NCI-H526 (cell line): ENCODE measurements around the gene NHERF1.
A peak's percentile ranks its signal among the peaks of the same experiment; 100 is the strongest.

Source experiments
- DNase-seq, 2 experiments: peaks; one replicate each; lab custom pipeline; 2025; lab: John Stamatoyannopoulos, UW

NHERF1 gene

DNA sequence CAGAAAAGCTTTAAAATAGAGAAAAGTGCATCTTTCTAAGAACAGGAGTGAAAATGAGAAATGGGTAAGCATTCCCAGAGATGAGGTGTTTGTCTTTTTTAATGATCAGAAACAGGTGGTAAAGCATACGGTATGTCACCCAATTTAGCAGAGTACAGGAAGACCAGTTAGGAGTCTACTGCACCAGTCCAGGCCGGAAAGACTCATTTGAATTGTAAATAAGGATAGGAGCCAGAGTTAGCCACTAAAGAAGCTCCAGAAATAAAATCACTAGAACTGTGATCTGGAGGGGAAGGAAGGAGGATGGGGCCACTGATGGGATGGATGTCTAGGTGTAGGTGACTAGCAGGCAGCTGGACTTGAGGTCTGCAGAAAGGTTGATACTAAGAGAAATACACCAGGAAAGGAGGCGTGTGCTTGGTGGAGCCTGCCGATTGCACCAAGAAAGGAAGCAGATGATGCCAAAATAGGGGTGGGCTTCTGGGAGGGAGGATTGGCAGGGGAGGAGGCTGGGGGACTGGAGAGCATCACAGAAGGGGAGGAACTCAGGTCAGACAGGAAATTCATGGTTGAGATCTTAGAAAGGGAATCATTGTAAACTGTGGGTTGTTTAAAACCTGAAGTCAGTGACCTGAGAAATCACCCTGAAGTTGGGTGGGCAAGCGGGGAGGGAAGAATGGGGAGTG, 35.8 kb downstream of the NHERF1 start:
- DNase-seq, result peak in 1 of 2 experiments; percentile 10

DNA sequence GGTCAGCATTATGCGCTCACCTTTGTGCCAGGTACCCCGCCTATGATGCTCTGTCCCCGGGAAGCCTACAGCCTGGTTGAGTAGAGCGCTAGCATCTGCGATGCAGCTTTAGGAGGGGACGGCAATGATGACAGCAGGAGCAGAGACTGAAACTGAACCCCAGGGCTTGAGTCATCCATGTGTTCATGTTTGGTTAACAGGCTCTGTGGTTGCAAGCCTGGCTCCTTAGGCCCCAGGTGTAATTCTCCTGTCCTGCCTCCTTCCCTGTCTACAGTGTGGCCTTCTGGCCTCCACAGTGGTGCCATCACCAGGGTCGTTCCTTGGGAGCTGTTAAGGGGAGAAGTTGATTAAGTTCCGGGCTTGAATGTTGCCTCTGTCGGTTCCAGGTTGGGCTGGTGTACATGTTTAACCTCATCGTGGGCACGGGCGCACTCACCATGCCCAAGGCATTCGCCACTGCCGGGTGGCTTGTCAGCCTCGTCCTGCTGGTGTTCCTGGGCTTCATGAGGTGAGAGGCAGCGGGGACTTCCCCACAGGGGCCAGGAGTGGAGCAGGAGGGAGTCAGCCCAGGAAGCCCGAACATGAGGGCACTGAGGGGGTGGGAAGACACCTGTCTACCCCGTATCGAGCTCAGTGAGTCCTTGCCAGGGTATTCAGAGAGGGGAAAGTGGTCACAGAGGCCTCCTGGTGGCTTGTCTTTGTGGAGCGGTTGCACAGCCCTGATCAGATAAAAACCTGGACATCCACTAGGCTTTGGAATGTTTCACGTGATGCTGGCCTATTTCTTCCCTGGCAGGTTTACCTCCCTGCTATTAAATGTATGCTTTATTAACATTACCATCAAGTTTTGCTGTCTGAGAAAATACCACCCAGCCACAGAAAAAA, 36.9 kb downstream of the NHERF1 start:
- DNase-seq, result no peak

DNA sequence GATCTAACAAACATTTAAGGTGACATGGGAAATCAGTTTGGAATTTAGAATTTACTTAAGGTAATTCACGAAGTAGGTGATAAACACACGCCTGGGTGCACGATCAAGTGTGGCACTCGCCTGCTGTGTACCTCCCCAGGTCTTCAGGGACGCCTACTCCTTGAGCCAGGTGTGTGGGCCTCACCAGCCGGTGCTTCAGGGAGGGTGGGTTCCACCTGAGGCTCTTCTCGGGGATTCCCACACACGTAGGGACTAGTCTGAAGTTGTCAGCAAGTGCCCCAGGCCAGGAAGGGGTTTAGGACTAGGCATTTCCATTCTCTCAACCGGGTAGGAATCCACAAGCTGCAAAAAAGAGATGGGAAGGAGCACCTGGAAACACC, 37.5 kb downstream of the NHERF1 start:
- no peak for DNase-seq

DNA sequence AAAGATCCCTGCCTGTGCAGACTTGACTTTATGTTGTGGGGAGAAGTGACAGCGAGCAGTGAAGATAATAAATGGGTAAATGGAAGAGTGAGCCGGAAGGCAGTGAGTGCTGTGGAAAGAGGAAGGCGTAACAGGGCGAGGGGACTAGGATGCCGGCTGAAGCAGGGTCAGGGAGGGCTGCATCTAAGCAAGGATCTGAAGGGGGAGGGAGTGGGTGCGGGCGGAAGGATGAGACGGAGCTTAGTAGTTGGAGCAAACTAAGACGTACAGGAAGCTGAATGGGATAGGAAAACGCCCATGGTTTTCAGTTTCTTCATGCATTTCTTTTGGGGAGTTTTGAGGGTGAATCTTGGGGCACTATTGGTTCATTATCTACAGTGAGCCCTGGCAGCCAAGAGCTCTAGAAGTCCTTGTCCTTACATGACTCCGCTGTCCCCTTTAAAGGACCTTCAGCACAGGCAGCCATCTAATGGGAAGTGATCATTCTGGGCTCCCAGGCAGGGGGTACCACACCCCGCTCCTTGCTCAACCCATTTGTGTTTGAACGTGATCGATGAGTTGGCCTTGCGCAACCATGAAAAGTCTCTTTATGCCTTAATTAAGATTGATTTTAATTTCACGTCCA, 38.1 kb downstream of the NHERF1 start:
- DNase-seq, result no peak

DNA sequence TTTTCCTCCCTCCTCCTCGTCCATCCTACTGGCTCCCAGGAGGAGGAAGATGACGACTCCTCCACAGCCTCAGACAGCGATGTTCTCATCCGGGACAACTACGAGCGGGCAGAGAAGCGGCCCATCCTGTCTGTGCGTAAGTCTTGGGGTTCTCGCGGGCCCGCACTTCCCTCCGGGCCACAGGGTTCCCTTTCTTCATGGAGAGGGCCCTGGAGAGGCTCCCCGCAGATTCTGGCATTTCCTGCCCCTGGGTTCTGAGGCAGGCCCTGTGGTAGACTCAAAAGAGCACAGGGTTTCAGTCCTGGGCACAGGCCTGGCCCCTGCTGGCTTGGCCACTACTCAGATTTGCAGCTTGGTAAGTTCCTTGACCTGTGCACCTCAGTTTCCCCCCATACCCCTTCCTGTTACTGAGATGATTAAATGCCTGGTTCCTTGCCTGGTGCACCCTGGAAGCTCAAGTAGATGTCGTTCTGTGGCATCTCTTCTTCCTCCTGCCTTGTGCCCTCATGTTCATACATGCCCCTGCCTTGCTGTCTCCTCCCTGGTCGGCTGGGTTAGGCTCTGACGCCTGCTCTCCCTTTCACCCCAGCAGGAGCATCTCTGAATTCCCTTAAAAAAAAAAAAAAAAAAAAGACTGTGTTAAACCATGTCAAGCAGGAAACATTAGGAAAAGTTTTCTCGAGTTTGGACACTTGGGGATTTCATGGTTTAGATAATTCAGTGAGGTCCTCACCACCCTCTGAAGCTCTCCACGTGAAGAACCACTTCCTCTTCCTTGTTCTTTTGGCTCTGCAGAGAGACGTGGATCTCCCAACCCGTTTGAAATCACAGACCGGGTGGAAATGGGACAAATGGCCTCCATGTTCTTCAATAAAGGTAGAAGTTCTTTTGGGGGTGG, 42.0 kb downstream of the NHERF1 start:
- no peak for DNase-seq

DNA sequence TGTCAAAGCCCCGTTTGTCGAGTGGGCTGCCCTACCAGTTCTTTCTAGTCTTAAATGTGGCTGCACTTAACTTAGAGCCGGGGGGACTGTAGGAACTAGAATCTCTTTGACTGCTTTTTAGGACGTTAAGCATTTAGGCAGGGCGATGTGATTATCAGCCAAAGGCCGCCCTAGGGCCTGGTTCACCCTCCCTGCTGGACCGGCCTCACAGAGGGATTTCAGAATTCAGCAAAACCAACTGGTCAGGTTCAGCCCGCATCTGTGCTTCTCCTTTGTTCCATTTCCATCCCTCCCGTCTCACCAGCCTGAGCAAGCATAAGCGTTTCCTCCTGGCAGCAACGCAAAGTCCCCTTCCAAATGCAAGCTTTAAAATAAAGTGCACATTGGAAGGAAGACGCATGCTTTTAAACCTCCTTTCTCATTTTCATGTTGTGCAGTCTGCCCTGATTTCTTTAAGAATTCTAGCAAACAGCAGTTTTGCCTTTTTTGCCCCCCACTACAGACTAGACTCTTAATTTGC, 44.2 kb downstream of the NHERF1 start:
- DNase-seq, result no peak

DNA sequence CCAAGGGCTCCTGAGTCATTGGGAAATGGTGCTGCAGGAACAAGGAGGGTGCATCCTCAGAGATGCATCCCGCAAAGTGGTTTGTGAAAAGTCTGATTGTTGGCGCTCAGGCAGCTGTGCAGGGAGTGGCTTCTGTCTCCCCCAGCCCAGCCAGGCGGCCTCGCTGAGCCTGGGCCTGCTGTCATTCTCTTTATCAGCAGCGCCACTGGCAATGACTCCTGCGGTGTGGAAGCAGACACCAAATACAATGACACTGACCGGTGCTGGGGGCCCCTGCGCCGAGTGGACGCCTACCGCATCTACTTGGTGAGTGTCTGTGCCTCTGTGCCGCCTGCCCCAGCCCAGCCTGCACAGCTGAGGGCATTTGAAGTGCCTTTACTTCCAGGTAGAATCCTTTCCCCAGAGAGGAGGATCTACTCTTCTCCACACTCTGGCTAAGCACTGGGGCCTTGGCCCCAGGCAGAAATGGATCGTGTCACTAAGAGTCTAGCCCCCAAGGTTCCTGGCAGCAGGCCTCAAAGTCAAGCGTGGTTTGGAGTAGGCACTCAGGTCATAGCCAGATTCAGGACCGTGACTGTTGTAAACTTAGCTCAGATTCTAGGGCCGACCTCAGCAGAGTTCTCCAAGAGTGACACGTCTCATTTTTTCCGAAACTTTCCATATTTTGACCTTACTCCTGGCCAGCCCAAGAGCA, 47.0 kb downstream of the NHERF1 start:
- no peak for DNase-seq

DNA sequence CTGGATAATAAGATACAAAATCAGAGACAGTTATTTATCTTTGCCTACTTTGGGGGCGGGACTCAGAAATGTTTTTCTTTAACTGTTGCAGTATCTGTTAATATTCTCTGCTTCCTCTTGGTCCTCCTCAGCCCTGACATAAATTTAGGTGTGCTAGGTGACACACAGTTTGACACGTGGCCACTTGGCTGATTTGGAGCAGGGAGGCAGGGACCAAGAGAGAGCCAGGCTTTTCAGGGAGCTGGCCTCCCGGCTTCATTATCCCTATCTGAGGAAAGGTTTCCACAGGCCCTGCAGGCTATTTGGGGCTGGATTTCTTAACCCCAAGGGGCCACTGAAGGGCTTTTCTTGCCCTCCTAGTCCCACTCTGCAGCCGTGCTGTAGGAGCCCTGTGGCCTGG, 47.8 kb downstream of the NHERF1 start:
- DNase-seq, result no peak

DNA sequence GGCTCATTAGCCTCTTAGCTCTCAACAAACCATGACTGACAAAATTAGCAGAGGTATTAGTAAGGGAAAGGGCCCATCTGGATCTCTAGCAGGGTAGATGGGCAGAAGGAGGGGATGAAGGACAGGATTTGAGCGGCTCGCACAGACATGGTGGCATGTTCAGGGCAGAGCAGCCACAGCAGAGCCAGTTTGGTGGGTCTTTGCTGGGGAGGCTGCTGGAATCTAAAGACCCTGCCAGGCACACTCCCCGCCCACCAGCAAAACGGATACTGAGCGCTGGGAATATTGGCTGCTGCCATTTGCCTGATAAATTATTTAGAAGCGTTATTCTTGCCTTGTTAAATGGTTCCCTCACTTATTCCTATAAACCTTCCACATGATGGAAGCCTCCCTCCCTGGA, 48.4 kb downstream of the NHERF1 start:
- DNase-seq, result no peak

DNA sequence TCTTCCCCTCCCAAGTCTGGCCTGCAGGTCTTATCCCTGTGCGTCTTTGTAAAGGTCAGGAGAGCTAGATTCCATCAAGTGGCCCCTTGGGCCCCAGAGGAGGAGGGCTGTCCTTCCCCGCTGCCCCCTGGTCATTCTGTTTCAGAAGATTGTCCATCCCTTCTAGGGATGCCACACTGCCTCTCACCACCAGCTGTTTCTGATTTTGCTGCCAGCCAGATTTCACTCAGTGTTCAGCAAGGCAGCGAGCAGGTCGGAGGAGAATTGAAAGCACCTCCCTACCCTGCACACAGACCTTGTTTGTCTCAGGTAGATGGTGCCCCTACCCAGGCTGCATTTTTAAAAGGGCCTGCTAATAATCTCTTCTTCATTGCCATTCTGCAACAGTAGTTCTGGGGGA, 49.4 kb downstream of the NHERF1 start:
- no peak for DNase-seq

DNA sequence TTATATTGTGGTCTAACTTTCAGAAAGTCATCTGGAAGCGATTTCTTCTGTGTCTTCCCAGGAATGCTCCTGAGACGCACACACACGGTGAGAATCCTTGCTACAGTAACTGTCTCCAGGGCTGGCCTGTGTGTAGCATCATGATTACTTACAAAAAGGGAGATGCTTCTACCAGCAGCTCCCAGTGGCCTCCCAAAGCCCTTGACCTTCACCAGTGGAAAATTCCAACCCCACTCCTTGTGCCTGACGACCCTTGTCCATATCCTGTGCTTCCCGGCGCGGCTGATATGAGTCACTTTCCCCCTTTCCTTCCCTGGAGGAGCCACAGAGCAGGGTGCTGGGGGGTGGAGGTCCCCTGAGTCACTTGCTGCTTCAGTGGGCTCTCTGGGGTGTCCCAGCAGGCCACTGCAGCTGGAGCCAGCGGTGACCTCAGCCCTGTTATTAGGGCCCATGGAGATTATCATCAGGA, 49.8 kb downstream of the NHERF1 start:
- DNase-seq, result no peak

DNA sequence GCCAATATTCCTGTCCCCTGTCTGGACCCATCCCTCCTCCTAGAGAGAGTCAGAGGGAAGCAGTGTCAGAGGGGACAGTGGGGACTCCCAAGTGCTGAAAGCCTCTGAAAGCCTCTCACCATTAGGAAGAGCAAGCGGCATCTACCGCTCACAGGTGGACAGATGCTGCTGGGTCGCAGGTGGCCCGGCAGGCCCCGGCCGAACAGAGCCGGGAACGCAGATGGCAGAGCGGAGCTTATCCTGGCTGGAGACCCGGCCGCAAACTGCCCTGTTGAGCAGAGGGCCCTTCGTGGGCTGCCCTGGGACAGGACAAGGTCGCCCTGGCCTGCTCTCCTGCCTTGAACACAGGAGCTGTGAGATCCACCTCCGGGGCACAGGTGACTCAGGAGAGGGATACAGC, 50.7 kb downstream of the NHERF1 start:
- no peak for DNase-seq

DNA sequence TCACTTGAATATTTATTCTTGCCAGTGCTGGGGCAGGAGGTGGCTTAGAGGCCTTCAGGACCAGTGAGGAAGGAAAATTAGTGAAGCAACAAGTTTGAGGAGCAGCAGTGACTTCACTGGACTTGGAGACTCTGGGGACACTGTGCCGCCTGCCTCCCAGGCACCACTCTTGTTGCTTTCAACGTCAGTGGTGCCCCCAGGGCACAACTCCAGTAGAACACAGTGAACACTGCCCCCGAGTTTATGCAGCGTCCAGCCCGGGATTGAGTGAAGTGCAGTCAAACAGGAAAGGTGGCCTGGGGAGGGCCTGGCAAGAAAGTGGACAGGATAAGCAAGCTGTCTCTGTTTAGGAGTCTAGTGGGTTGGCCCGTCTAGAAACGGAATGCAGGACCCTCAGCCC, 52.1 kb downstream of the NHERF1 start:
- no peak for DNase-seq

DNA sequence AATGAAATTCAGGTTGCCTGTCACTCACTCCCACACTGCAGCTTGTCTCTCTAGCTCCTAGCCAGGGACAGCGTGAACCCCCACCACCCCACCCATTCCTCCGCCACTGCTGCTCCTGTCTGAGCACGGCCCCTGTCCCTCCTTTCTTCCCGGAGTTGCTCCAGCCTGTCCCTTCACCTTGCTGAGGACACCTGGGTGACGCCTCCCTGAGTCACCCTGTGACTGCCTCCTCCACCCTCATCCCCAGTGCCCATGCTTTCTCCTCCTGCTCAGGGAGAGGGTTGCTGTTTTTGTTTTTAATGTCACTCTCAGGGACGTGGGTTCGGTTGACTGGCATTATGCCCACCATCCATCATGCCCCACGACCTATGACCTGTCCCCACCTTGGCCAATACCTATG, 53.5 kb downstream of the NHERF1 start:
- DNase-seq, result no peak

DNA sequence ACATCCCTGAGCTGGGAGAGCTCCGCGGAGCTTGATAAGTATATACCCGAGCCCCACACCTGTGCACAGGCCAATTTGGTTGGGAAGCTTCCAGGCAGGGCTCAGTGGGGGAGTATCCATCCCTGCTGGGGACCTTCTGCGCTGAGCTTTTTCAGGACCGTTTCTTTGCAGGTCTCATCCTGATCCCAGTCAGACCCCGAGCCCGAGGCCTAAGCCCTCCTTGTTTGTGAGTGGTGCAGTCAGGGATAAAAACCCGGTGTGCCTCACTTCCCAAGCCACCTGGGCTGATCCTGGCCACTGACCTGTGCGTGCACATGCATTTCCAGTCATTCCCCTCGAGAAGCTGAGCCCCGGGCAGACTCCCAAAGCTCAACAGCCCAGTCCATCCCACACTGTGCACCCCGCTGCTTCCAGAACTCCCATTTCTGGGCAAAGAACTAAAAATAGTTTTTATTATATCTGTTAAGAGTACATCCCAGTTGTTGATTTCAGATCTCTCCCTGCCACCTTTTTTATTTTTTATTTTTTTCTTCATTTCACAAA, 55.0 kb downstream of the NHERF1 start:
- no peak for DNase-seq

DNA sequence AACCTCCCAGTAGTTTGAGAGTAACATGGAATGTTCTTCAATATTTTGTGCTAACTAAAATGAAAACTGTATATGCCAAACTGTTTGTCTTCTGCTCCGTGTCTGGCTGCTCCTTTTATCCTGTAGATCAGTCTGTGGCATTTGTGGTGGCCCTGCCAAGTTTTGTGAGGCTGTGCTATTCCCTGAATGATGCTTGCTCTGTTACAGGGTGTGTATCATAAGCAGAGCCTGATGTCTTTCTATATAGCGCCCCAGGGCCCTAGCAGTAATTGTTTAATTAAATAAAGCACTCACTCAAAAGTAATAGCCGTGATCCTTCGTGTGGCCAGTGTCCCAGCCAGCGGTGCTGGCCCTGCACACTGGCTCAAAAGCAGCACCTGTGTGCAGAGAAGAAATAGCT, 55.5 kb downstream of the NHERF1 start:
- DNase-seq, result no peak

DNA sequence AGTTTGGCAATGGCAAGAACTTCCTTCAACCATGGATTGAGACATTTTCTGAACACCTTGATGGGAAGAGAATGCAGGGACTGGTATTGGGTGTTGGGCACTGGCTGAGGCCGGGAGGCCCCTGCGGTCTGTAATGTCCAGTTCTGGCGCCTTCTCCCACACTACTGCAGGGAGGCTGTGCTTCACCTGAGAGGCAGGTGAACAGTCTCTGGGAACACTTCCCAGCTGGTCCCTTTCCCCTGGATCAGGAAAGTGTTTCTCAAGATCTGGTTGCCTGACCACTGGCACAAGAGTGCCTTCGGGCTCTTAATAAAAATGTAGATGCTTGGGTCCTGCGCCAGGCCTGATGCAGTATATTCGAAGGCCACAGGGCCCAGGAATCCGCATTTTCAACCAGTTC, 56.3 kb downstream of the NHERF1 start:
- DNase-seq, result no peak

DNA sequence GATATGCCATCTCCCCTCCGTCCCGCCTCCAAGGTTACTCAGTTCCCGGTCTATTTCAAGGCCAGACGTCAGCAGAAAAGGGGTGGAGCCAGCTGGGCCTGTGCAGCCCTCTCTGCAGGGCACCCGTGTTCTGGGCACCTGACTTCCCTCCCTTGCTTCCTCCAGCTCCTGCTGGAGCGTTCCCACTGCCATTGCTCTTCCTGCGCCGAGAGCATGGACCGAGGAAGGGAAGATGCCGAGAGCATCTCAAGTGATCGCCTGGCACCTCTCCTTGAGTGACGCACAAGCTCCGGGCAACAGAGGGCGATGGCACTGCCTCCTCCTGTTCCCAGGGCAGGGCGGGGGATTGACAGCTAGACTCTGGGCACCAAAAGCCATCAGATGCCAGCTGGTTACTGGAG, 57.2 kb downstream of the NHERF1 start:
- DNase-seq, result no peak

DNA sequence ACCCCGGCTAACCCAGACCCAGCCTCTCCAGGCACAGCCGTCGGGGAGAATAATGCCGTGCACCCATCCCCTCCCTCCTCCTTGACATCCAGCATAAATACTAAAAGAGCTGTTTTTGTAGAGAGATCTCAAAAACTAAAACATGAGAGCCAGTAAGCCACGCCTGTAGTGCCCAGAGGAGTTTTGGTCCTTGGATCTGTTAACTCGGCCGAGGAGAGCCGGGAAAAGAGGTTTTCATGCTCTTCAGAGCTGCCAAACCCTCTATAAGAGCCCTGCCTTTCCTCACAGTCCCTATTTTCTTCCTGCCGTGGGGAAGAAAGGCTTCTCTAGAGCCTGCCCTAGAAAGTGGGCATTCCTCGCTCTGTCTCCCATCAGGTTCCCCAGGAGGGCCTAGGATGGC, 57.9 kb downstream of the NHERF1 start:
- no peak for DNase-seq

DNA sequence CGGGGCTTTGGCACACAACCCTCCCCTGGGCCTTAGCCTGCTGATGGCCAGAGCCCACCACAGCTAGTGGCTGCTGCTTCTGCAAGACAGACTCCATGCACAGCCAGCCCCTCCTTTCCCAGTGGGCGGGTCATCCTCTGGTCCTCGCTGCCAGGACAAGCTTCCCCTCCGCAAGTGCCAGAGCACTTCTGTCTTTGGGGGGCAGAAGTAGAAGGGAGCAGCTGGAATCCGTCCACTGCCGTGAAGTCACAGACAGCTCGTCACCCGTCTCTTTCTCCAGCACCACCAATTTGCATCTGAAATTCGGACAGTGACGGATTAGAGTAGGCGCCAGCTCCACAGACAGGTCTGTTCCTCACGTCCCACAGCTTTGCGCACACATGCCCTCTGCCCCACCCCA, 59.0 kb downstream of the NHERF1 start:
- no peak for DNase-seq

DNA sequence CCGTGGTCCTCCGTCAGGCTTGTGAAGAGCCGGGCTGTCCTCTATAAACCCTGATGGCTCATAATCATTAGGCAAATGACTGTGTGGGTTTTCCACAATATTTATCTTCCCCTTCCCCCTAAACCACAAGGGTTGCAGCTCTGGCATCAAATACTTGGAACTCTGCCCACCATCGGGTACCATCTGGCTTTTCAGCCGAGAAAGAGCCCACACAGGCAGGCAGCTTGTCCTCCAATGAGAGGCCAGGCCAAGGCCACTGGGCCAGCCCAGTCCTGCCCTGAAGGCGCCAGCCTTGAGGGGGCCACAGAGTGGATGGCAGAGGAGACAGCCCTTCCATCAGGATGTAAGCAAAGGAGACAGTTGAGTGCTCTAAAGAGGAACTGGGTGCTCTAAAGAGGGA, 59.5 kb downstream of the NHERF1 start:
- peak; percentile 87 to 89 for DNase-seq
